IMR-90 (cell line): ENCODE results near the gene PGGHG.

Experiments used
- CEBPB ChIP-seq: IDR thresholded peaks from 2 replicates; pipeline ENCODE4 v1.6.1; 2012; ENCODE audit warnings: low read depth, low read length, improper control_type of control experiment
- CHD1 ChIP-seq: IDR thresholded peaks from 2 replicates; pipeline ENCODE4 v1.6.1; 2012; ENCODE audit warnings: low read depth, low read length, improper control_type of control experiment
- MXI1 ChIP-seq: IDR thresholded peaks from 2 replicates; pipeline ENCODE4 v1.6.1; 2012; ENCODE audit warnings: low read depth, mild to moderate bottlenecking, low read length, moderate library complexity, borderline replicate concordance
- RFX5 ChIP-seq: IDR thresholded peaks from 2 replicates; pipeline ENCODE4 v1.8.0; 2012; ENCODE audit warnings: low read depth, mild to moderate bottlenecking, low read length, moderate library complexity
- SMC3 ChIP-seq: fragments of 150-350 bp; IDR thresholded peaks from 2 replicates; pipeline ENCODE4 v1.6.1; 2016; ENCODE audit warnings: low read depth, mild to moderate bottlenecking, antibody characterized with exemption, low read length, moderate library complexity
- TF ChIP-seq, protein P1 (sequence below): conservative IDR thresholded peaks from 2 replicates; pipeline ENCODE4 v1.5.1; 2012; ENCODE audit warnings: mild to moderate bottlenecking, low read depth, low read length, improper control_type of control experiment

DNA sequence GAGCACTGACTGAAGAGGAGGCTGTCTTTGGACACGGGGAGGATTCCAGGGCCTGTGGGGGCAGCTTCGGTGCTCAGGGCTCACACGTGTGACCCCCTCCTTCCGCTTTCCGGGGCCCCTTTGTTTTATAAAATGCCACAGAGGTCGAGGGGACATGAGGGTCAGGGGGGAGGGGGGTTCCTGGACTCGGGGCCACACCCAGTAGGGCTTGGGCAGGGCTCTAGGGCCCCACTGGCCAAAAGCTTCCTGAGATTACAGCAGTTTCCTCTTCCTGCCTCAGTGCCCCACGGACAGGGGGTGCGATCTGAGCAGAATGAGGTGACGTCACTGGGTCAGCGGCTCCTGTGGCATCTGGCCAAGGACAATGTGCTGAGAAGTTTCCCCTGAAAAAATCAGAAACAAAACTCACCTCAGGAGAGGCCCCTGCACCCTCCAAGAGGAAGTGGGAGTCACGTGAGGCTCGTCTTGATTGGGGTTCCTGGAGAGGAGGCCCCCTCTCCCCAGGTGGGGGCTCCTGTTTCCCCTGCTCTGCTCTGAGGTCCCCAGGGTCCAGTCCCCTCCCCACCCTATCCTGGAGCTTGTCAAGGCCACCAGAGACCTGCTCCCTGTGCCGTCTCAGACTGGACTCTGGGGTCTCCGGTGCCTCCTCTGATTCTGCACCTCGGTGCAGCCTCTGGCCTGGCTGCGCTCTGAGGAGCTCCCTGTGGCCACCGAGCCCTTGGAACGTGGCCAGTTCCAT is 38.1 kb downstream of the PGGHG start:
- TF ChIP-seq RFX5 (no peak), SMC3 (no peak), CEBPB (no peak), MXI1 (no peak), CHD1 (no peak)
- TF ChIP-seq, protein P1, sequence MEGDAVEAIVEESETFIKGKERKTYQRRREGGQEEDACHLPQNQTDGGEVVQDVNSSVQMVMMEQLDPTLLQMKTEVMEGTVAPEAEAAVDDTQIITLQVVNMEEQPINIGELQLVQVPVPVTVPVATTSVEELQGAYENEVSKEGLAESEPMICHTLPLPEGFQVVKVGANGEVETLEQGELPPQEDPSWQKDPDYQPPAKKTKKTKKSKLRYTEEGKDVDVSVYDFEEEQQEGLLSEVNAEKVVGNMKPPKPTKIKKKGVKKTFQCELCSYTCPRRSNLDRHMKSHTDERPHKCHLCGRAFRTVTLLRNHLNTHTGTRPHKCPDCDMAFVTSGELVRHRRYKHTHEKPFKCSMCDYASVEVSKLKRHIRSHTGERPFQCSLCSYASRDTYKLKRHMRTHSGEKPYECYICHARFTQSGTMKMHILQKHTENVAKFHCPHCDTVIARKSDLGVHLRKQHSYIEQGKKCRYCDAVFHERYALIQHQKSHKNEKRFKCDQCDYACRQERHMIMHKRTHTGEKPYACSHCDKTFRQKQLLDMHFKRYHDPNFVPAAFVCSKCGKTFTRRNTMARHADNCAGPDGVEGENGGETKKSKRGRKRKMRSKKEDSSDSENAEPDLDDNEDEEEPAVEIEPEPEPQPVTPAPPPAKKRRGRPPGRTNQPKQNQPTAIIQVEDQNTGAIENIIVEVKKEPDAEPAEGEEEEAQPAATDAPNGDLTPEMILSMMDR = no peak
